CD4-positive, alpha-beta T cell (primary cell): Measurements from ENCODE around the gene BCHE. TPM values are rescaled to one million over a fixed set of nuclear protein-coding genes. Genes with fewer than 3 reads are reported as not detected.

ENCODE experiments used
- ATAC-seq: fragments of 200-7000 bp; cut with Tn5 transposase; one replicate; pipeline ENCODE4 v1.10.0; 2022; ENCODE audit warnings: mild to moderate bottlenecking; ENCODE audit not compliant: poor library complexity
- CTCF ChIA-PET: fragments of 350-600 bp; sonication (Branson Sonifier 250); formaldehyde crosslinking; loops from one replicate; lab custom pipeline; 2021; ENCODE audit warnings: antibody characterized with exemption, inconsistent platforms; lab: Charles Lee
- POLR2A ChIA-PET: fragments of 350-600 bp; sonication (Branson Sonifier 250); formaldehyde crosslinking; loops from one replicate; lab custom pipeline; 2021; ENCODE audit warnings: antibody characterized with exemption, inconsistent platforms; lab: Charles Lee
- DNase-seq, 14 experiments: peaks; one replicate each; pipeline ENCODE4 v3.0.0-alpha.2; 2013 to 2020; ENCODE audit warnings: mixed read lengths in 2 of 14
- H3K27ac ChIP-seq, 2 donors: one replicate each; pipeline versions ENCODE4 v1.5.1 to v1.7.0; 2013; ENCODE audit warnings: low read length in 2 of 2, low read depth in 1 of 2, mild to moderate bottlenecking in 1 of 2
- H3K27me3 ChIP-seq, 2 experiments: 1 replicate in 1 of 2; 2 replicates in 1 of 2; pipeline versions ENCODE4 v1.6.1 to v1.7.0; 2013; ENCODE audit warnings: low read length in 2 of 2, control low read depth in 1 of 2, mild to moderate bottlenecking in 1 of 2, moderate library complexity in 1 of 2; ENCODE audit not compliant: insufficient read depth in 2 of 2, control insufficient read depth in 1 of 2
- H3K36me3 ChIP-seq: one replicate; pipeline ENCODE4 v1.6.1; 2013; ENCODE audit warnings: low read length, control low read depth; ENCODE audit not compliant: insufficient read depth
- H3K4me1 ChIP-seq: one replicate; pipeline ENCODE4 v1.6.1; 2013; ENCODE audit warnings: low read length, control low read depth; ENCODE audit not compliant: insufficient read depth
- H3K4me3 ChIP-seq: one replicate; pipeline ENCODE4 v1.5.1; 2013; ENCODE audit warnings: mild to moderate bottlenecking, low read length, moderate library complexity
- H3K9me3 ChIP-seq, 2 experiments: 1 replicate in 1 of 2; 2 replicates in 1 of 2; pipeline versions ENCODE4 v1.6.1 to v1.7.0; 2013; ENCODE audit warnings: low read length in 2 of 2, mild to moderate bottlenecking in 2 of 2, control low read depth in 1 of 2, moderate library complexity in 1 of 2; ENCODE audit not compliant: control insufficient read depth in 1 of 2, insufficient read depth in 1 of 2
- H3K27ac Mint-ChIP-seq: one replicate; pipeline ENCODE4 v1.8.0; 2020; ENCODE audit warnings: mixed read lengths
- H3K27me3 Mint-ChIP-seq: one replicate; pipeline ENCODE4 v1.8.0; 2021; ENCODE audit warnings: mixed read lengths
- H3K36me3 Mint-ChIP-seq: one replicate; pipeline ENCODE4 v1.8.0; 2021; ENCODE audit warnings: low read depth, mixed read lengths
- H3K4me1 Mint-ChIP-seq: one replicate; pipeline ENCODE4 v1.8.0; 2021; ENCODE audit warnings: low read depth, mixed read lengths
- H3K4me3 Mint-ChIP-seq: one replicate; pipeline ENCODE4 v1.8.0; 2020; ENCODE audit warnings: mild to moderate bottlenecking, mixed read lengths
- H3K9me3 Mint-ChIP-seq: one replicate; pipeline ENCODE4 v1.8.0; 2020; ENCODE audit warnings: mixed read lengths
- intact Hi-C, 2 experiments: fragments of 100-400 bp; cut with DNase I in 1 of 2; cut with micrococcal nuclease in 1 of 2; formaldehyde crosslinking; loops; one replicate each; pipeline versions ENCODE4 v1.15.1 to v1.9.0; 2023 to 2025; cut with DNase I, micrococcal nuclease
- total RNA-seq, 174 experiments: library from RNA in 2 of 174; stranded (reverse) in 2 of 174; gene quantifications; one replicate each; pipeline ENCODE4 v1.2.3 and lab custom pipeline; 2021 to 2026
- TF ChIP-seq, protein P1 (sequence below): fragments of 200-600 bp; IDR thresholded peaks from one replicate; pipeline ENCODE4 v1.8.0; 2022; ENCODE audit warnings: antibody characterized with exemption, mild to moderate bottlenecking

Gene BCHE
- total RNA-seq, 2 experiments from 2014 or later, result not detected

DNA sequence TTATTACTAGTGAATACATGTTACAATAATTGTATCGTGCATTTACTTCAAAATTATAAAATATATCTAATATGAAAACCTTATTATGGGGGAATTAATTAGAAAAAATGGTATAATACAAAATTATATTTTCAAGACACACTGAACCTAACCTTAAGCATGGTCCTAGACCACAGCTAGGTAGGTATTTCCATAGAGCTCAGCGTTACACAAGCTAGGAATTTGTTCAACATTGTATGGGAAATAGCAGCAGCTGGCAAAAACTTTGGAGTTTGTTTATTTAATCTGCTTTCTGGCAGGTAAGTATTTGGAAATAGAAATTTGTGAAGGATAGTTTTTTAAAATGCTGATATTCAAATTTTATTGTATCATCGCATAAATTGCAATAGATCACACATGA is 52.9 kb downstream of the BCHE start:
- Histone ChIP-seq H3K27me3 (no peaks in the 10 kb centered on the region), H3K4me3 (no peak overlapping the region), H3K4me1 (no peaks in the 10 kb centered on the region), H3K27ac (no peak overlapping the region), H3K36me3 (no peaks in the 10 kb centered on the region), H3K9me3 (peaks cover 0 to 3% of the 10 kb centered on the region in 2 experiments)
- intact Hi-C loops, result no loop called here
- ChIA-PET POLR2A (no interaction called here), CTCF (no interaction called here)
- H3K27me3 Mint-ChIP-seq, result no peaks in the 10 kb centered on the region
- no peak overlapping the region for H3K4me3 Mint-ChIP-seq
- TF ChIP-seq, protein P1, sequence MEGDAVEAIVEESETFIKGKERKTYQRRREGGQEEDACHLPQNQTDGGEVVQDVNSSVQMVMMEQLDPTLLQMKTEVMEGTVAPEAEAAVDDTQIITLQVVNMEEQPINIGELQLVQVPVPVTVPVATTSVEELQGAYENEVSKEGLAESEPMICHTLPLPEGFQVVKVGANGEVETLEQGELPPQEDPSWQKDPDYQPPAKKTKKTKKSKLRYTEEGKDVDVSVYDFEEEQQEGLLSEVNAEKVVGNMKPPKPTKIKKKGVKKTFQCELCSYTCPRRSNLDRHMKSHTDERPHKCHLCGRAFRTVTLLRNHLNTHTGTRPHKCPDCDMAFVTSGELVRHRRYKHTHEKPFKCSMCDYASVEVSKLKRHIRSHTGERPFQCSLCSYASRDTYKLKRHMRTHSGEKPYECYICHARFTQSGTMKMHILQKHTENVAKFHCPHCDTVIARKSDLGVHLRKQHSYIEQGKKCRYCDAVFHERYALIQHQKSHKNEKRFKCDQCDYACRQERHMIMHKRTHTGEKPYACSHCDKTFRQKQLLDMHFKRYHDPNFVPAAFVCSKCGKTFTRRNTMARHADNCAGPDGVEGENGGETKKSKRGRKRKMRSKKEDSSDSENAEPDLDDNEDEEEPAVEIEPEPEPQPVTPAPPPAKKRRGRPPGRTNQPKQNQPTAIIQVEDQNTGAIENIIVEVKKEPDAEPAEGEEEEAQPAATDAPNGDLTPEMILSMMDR, result no peak
- ATAC-seq (no peak), DNase-seq (no peak)
- no peaks in the 10 kb centered on the region for H3K4me1 Mint-ChIP-seq
- no peak overlapping the region for H3K27ac Mint-ChIP-seq
- peaks cover 3% of the 10 kb centered on the region for H3K9me3 Mint-ChIP-seq
- H3K36me3 Mint-ChIP-seq, result no peaks in the 10 kb centered on the region

DNA sequence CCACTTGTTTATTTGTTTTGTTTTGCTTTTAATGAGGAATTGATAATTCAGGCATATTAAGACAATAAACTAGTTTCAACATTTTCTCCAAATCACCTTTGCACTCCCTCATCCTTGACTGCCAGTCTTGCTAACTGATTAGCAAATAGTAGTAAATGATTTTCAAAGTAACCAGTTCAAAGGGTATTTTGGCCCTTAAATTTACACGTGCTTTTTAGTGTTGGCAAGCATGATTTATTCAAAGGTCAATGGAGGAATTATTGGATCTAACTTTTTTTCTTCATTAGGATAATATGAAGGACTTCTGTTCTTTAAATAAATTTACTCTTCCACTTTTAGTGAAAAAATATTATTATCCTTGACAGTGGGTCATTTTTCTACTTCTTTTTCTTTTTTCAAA is 53.8 kb downstream of the BCHE start:
- DNase-seq, result no peak
- H3K4me1 Mint-ChIP-seq, result no peaks in the 10 kb centered on the region

DNA sequence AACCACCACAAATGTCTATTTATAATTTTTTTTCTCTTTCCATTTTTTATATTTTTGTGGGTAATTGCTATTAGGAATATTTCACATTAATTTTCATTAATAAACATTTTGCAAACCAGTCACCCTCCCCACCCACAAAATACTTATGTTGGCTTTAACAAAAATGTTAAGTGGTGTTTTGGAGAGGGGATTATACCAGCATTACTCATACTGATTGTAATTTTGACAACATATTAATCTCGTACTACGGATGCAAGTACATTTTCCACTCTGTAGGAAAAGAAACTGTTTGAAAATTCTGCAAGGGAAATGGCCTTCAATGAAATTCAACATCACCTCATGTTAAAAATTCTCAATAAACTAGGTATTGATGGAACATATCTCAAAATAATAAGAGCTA is 58.3 kb downstream of the BCHE start:
- Histone ChIP-seq H3K4me1 (no peaks in the 10 kb centered on the region), H3K4me3 (no peak overlapping the region), H3K9me3 (no peaks in the 10 kb centered on the region), H3K27ac (no peak overlapping the region), H3K36me3 (no peaks in the 10 kb centered on the region), H3K27me3 (no peaks in the 10 kb centered on the region)
- CTCF ChIA-PET, result no interaction called here
- Mint-ChIP-seq H3K4me1 (no peaks in the 10 kb centered on the region), H3K27ac (no peak overlapping the region), H3K4me3 (no peak overlapping the region), H3K27me3 (no peaks in the 10 kb centered on the region), H3K36me3 (no peaks in the 10 kb centered on the region), H3K9me3 (no peaks in the 10 kb centered on the region)
- ATAC-seq, result no peak
- POLR2A ChIA-PET, result no interaction called here
- TF ChIP-seq, protein P1, result no peak
- no peak for DNase-seq
- intact Hi-C loops, result no loop called here

More for the DNA sequence above, 53.8 kb downstream of the BCHE start:
- Mint-ChIP-seq H3K4me3 (no peak overlapping the region), H3K27me3 (no peaks in the 10 kb centered on the region), H3K36me3 (no peaks in the 10 kb centered on the region), H3K9me3 (peaks cover 3% of the 10 kb centered on the region), H3K27ac (no peak overlapping the region)
- Histone ChIP-seq H3K36me3 (no peaks in the 10 kb centered on the region), H3K4me1 (no peaks in the 10 kb centered on the region), H3K9me3 (peaks cover 0 to 3% of the 10 kb centered on the region in 2 experiments), H3K4me3 (no peak overlapping the region), H3K27ac (no peak overlapping the region), H3K27me3 (no peaks in the 10 kb centered on the region)
- ChIA-PET POLR2A (no interaction called here), CTCF (no interaction called here)
- intact Hi-C loops, result no loop called here
- ATAC-seq, result no peak
- TF ChIP-seq, protein P1, result no peak
